Gastroesophageal sphincter (tissue), 4 donors: ENCODE results near the gene MAN1A2. TPM values are rescaled to one million over a fixed set of nuclear protein-coding genes. Genes with fewer than 3 reads are reported as not detected.

Source experiments
- ATAC-seq: fragments of 150-250 bp; one replicate; pipeline ENCODE4 v1.9.1; 2016; ENCODE audit warnings: mild to moderate bottlenecking, moderate library complexity
- H3K27ac ChIP-seq, 4 donors: fragments of 200-600 bp; sonication (generic) in 3 of 4; 1 replicate in 3 of 4; 2 replicates in 1 of 4; pipeline ENCODE4 v1.5.1; 2016 to 2019
- H3K27me3 ChIP-seq: fragments of 200-600 bp; sonication (generic); one replicate; pipeline ENCODE4 v1.5.1; 2019
- H3K36me3 ChIP-seq, 2 donors: fragments of 200-600 bp; sonication (generic); one replicate each; pipeline ENCODE4 v1.5.1; 2019; ENCODE audit warnings: control low read depth in 1 of 2
- H3K4me1 ChIP-seq, 3 donors: fragments of 200-600 bp; sonication (generic); 1 replicate in 2 of 3; 2 replicates in 1 of 3; pipeline ENCODE4 v1.5.1; 2016 to 2019; ENCODE audit warnings: control low read depth in 2 of 3
- H3K4me3 ChIP-seq, 2 donors: fragments of 200-600 bp; sonication (generic); one replicate each; pipeline ENCODE4 v1.5.1; 2019; ENCODE audit warnings: mild to moderate bottlenecking in 1 of 2, moderate library complexity in 1 of 2
- H3K9me3 ChIP-seq, 3 donors: fragments of 200-600 bp; sonication (generic); one replicate each; pipeline ENCODE4 v1.5.1; 2017 to 2019; ENCODE audit warnings: control low read depth in 2 of 3
- EP300 ChIP-seq: sonication (generic); formaldehyde crosslinking; IDR thresholded peaks from one replicate; pipeline ENCODE4 v1.6.1; 2017; ENCODE audit warnings: antibody characterized with exemption, mild to moderate bottlenecking
- POLR2A ChIP-seq, 2 donors: fragments of 450-650 bp; IDR thresholded peaks; one replicate each; pipeline ENCODE4 v1.6.1; 2017; ENCODE audit warnings: antibody characterized with exemption in 2 of 2, mild to moderate bottlenecking in 2 of 2, moderate library complexity in 1 of 2
- POLR2AphosphoS5 ChIP-seq: sonication (generic); formaldehyde crosslinking; IDR thresholded peaks from one replicate; pipeline ENCODE4 v1.6.1; 2017; ENCODE audit warnings: antibody characterized with exemption
- WGBS, 2 donors: methylation state at CpG; one replicate each; pipeline ENCODE4 v1.1.5; 2018; ENCODE audit warnings: low coverage in 1 of 2; 5-methylcytosine and 5-hydroxymethylcytosine counted together
- total RNA-seq, 4 donors: library from RNA; depleted of rRNA; stranded (reverse); fragments of >200 nt; gene quantifications; one replicate each; pipeline ENCODE4 v1.1.0, GENCODE V29; 2016

Gene MAN1A2
- total RNA-seq, 4 donors from 2014 or later, result 42.5 to 62.4 (median 52.3) TPM

GRCh38 chr1:117578466-117578865 is 211.2 kb downstream of the MAN1A2 start:
- no peaks in the 10 kb centered on the region for H3K27me3 ChIP-seq

More at GRCh38 chr1:117578466-117578865, 211.2 kb downstream of the MAN1A2 start:
- H3K4me1 ChIP-seq, result peaks cover 0 to 8% (median 0%) of the 10 kb centered on the region in 3 donors
- ATAC-seq, result no peak
- H3K27ac ChIP-seq, result no peak overlapping the region
- H3K4me3 ChIP-seq, result no peak overlapping the region
- WGBS, 2 donors, result 87 to 98% methylated on average over 3 to 4 of the region's 4 CpGs
- H3K36me3 ChIP-seq, result no peaks in the 10 kb centered on the region
- H3K9me3 ChIP-seq, result no peaks in the 10 kb centered on the region
- no peak for TF ChIP-seq POLR2A (IDR thresholded peaks at IDR 0.05)
- no peak for TF ChIP-seq EP300
- no peak for TF ChIP-seq POLR2AphosphoS5

Other genes starting within 250 kb of the MAN1A2 start
- 1 to 10 TPM; 1.3 to 5.1 (median 3.1) TPM for gene TRIM45, start 245.7 kb upstream of the MAN1A2 start, total RNA-seq
- gene VTCN1, start 156.5 kb upstream of the MAN1A2 start, total RNA-seq, result 1 to 10 TPM in 1 of 4 donors, not detected in 3; 2.1 TPM
- gene TENT5C, start 238.6 kb downstream of the MAN1A2 start, total RNA-seq, result 1 to 10 TPM; 1.5 to 6.1 (median 3.2) TPM